ENCODE results near the gene UPK1B.

DNA sequence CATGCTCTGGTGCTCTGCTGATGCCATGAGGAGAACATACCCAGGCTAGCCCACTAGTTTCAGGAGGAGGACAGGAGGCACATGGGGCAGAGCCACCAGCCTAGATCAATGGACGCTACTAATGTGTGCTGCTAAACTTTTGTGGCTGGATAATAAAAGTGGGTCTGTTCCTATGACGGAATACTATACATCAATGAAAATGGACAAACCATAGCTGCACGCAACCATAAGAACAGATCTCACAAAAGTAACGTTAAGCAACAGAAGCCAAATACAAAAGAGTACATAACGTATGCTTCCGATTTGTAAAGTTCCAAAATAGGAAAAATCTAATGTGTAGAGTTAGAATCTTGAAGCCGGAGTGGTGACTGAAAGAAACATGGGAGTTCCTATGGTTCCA is 55.8 kb downstream of the UPK1B start:
- no peak for TF ChIP-seq FOXM1 (IDR thresholded peaks at IDR 0.05; ENCODE audit: borderline replicate concordance)
- no peak for TF ChIP-seq BHLHE40 (IDR thresholded peaks at IDR 0.05; ENCODE audit: borderline replicate concordance)
- TF ChIP-seq TARDBP (IDR thresholded peaks at IDR 0.05) = no peak
- TF ChIP-seq ELF4 (IDR thresholded peaks at IDR 0.05) = no peak
- no peak for TF ChIP-seq SP1 (IDR thresholded peaks at IDR 0.05)
- TF ChIP-seq FOXK2 (IDR thresholded peaks at IDR 0.05) = no peak
- no peak for TF ChIP-seq LEF1 (IDR thresholded peaks at IDR 0.05; ENCODE audit: borderline replicate concordance)
- no peak for TF ChIP-seq ARNT (IDR thresholded peaks at IDR 0.05)
- TF ChIP-seq SUZ12 (IDR thresholded peaks at IDR 0.05) = no peak
- no peak for TF ChIP-seq L3MBTL2 (conservative IDR thresholded peaks at IDR 0.05)
- no peak for TF ChIP-seq CTBP1 (IDR thresholded peaks at IDR 0.05; ENCODE audit: borderline replicate concordance)
- no peak for TF ChIP-seq FOXA1 (IDR thresholded peaks at IDR 0.05)
- TF ChIP-seq, protein P1, sequence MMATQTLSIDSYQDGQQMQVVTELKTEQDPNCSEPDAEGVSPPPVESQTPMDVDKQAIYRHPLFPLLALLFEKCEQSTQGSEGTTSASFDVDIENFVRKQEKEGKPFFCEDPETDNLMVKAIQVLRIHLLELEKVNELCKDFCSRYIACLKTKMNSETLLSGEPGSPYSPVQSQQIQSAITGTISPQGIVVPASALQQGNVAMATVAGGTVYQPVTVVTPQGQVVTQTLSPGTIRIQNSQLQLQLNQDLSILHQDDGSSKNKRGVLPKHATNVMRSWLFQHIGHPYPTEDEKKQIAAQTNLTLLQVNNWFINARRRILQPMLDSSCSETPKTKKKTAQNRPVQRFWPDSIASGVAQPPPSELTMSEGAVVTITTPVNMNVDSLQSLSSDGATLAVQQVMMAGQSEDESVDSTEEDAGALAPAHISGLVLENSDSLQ (IDR thresholded peaks at IDR 0.05) = no peak
- TF ChIP-seq HDGF (IDR thresholded peaks at IDR 0.05; ENCODE audit: borderline replicate concordance) = no peak
